HL-60 (cell line): ENCODE results near the gene TRPV5.

Experiments
- CTCF ChIP-seq: IDR thresholded peaks from one replicate; pipeline ENCODE4 v1.5.1; 2011; ENCODE audit warnings: low read length, control low read depth, inconsistent platforms; ENCODE audit not compliant: insufficient read depth
- POLR2AphosphoS5 ChIP-seq: IDR thresholded peaks from 2 replicates; pipeline ENCODE4 v1.6.1; 2012; ENCODE audit warnings: low read depth
- REST ChIP-seq: IDR thresholded peaks from 2 replicates; pipeline ENCODE4 v1.6.1; 2012; ENCODE audit warnings: low read depth; ENCODE audit not compliant: insufficient replicate concordance

DNA sequence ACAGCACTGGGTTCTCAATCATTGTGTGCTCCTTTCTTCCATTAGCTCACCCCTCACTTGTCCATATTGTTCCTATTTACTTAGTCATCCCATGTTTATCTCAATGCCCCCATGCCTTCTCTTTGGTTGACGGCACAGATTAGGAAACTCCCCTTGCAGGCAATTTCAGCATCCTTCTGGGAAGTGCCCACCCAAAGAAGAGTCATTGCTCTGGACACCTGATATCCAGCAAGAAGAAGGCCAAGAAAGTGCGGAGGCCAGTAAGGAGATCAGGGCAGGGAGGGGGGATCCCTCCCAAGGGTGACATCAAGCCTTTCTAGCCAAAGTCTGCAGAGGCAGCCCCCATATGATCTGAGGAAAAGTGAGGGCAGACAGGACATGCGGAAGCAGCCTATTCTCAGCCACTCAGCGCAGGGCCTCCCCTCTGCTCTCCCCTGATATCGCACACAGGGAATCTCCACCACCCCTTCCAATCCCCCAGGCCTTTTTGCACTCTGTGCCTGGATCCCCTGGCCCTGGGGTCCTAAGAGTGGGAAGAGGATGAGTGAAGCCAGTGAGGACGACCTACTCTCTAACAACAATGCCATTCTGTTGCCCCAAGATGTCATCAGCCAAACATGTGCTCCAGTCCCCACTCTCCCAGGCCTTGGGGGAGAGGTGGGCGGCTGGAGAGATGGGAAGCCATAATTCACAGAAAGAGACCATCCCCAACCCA lies 49.8 kb downstream of the TRPV5 start:
- TF ChIP-seq CTCF, result no peak
- TF ChIP-seq REST, result no peak
- TF ChIP-seq POLR2AphosphoS5, result no peak
